ENCODE results near the gene ABHD10.

The ABHD10 gene

DNA sequence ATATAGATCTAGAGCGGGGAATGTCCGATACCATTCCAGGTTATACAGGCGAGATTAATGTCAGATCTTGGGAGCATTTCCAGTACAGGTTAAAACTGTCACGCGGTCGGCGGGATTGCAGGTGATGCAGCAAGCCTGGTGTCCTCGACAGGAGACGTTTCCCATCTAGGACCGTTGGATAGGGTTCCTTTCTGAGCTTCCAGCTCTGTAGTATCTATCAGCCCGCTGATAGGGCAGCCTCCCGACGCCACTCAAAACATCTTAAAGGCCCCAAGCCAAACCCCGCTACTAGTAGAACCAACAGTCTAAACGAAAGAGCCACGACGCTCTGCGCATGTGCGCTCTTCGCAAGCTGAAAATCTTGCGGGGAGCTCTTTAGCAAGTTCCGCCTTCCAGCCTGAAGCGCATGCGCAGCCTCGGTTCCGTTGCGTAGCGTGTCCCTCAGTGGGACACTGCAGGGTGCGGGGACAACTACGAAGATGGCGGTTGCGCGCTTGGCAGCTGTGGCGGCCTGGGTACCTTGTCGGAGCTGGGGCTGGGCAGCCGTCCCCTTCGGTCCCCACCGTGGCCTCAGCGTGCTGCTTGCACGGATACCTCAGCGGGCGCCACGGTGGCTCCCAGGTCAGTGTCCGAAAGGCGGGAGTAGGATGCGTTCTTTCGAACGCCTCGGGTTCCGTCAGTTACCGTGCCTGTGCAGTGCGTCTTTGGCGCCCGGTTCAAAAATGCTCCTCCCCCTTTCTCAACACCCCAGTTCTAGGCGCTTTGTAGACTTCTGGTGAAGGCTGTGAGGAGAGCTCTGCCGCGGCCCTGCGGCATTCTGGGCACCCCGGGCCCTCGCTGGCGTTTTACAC is at the start of gene ABHD10:
Gene ABHD10 (plus strand): TSS at position 444 of the 851 bp plus-strand sequence. CDS start 36 bp downstream, at position 480.
- peak; percentile 94 for DNase-seq (ENCODE audit: low spot score)

DNA sequence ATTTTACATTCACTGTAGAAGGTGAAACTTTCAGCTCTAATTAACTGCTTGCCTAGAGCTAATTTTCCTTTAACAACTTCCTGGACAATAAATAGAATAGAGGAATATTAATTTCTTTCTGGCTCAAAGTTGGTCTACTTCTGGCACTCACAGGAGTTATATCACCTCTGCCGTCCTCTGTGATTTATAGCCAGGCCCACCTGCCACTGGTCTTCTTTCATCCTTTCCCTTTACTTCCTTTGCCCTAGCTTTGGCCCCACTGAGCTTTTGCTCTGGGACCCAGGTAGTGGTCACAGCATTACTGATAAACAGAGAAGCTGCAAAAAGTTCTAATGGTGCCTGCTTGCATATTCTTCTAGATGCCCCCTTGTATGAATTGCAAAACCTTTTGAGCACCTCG is 49.3 kb upstream of the ABHD10 start:
- DNase-seq (ENCODE audit: low spot score), result no peak

DNA sequence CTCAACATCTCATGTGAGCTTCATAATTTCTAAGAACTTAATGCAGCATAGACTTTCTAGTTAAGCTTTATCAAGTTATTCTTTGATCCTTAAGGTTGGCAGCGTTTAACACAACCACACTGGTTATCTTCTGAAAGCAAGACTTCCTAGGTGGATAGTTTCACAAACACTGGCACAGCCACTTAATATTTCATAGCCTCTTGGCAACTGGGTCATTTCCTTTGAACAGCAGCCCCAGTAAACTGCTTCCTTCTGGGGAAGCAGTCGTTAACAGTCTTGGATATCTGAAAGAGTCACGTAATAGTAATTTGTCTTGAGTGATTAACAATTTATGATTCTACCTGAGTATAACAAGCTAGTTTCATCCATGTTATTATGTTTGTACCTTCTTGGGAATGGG is 45.9 kb upstream of the ABHD10 start:
- no peak for DNase-seq (ENCODE audit: low spot score)

DNA sequence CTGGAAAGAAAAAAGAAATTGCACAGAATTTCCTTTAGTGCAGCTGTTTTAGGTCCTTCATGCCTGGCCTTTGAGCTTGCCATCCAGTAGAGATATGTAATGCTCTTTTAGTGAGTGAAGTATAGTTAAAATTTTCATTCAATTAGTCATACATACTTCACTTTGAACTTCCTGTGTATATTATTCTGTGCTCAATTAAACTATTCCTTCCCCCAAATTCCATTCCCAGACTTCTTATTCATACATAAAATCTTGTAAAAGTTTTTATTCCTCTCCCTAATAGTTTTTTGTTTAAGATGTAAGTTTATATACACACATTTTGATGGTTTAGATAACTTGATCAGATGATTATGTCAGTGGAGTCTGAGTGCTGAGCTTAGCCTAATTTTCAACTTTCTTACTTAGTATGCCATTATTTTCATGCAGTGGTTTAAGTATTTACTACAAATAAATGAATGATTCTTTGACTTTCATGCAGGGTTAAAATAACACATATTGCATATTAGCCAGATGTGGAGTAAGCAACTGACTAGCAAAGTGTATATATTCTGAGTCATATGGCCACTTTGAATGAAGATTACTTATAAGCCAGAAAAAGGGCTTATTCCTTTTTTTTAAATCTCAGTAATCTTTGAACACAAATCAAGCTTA is 42.5 kb upstream of the ABHD10 start:
- DNase-seq (ENCODE audit: low spot score), result no peak

DNA sequence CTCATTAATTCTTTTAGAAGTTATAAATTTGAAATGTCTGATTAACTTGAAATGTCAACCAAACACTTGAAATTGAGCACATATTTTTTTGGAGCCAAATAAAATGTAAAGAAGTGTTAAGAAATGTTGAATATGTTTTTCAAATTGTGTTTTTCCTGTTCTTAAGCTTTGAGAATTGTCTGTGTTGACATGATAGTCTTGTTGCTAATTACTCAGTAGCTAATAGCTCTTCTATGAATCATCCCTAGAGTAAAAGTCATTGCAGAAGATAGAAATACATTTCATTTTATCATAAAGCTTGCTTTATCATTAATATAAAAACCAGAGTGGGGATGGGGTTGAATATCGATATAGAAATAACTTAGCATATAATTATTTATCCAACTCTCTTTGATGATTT is 41.9 kb upstream of the ABHD10 start:
- DNase-seq (ENCODE audit: low spot score), result no peak

DNA sequence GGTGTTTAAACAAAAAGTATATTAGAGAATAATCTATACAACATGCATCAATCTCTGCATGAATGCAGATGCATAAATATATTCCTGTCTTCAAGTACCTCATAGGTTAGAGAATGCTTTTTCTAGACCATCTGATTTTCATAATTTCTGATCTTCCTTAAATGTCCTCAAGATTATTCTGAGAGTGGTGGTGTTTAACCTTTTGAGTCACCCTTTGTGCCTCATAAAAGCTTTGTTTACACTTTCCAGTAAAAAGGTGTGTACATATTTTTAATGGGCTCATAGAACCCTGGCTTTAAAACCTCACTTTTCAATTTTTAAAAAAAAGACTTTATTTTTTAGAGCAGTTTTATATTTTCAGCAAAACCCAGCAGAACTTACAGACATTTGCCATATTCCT is 41.0 kb upstream of the ABHD10 start:
- no peak for DNase-seq (ENCODE audit: low spot score)

DNA sequence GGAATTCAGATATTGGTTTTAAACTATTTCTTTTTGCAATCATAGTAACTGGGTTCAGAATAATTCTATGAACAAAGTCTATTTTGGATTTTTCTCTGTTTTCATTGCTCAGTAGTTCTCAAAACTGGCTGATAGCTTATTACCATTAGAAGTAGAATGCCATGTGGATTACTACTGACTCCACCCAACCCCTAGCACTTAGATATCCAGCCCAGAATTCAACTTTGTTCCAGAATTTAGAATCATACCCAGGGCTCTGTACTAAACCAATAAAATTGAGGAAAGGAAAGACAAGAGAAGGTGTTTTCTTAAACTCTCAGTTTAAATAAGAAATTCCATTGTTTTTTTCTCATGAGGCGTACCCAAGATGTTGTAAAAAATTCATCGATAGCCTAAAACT is 39.0 kb upstream of the ABHD10 start:
- no peak for DNase-seq (ENCODE audit: low spot score)

DNA sequence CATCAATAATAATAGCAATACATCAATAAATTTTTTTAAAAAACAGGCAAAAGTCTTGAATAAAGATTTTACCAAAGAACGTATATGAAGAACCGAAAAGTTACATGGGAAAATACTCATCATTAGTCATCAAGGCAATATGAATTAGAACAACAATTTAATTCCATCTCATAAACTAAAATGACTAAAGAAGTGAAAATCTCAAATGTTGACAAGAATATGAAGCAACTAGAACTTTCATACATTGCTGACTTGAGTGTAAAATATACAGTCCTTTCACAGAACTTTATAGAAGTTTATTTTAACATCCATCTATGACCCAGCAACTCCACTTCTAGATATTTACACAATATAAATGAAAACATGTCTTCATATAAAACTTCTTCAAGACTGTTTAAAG is 35.3 kb upstream of the ABHD10 start:
- no peak for DNase-seq (ENCODE audit: low spot score)

DNA sequence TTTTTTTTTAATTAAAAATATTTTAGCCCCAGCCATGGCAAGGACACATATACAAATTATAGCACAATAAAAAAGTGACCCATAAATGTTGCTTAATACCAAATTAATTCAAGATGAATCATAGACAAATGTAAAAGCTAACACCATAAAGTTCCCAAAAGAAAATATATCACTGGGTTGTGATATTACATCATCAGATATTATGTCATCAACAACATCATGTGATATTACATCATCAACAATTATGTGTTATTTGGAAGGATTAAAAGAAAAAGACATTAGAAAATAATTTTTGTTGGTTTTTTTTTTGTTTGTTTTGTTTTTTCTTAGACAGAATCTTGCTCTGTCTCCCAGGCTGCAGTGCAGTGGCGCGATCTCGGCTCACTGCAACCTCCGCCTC is 34.5 kb upstream of the ABHD10 start:
- DNase-seq (ENCODE audit: low spot score), result no peak

DNA sequence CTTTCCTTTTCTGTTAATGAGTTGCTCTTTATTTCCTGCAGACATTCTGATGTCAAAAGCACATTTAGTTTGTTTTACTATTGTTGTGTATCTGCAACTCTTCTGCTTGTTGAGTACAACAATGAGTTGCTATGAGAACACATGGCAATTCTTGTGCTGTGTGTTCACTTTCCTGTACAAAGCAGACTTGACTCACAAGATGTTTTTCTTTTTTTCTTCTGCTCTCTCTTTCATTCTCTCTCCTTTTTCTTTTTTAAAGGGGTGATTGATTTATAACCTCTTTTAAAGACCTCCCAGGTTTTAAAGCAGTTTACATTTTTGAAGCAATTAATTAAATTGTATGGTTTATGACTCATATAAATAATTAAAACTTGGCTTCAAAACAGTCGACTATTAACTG is 31.6 kb upstream of the ABHD10 start:
- no peak for DNase-seq (ENCODE audit: low spot score)

DNA sequence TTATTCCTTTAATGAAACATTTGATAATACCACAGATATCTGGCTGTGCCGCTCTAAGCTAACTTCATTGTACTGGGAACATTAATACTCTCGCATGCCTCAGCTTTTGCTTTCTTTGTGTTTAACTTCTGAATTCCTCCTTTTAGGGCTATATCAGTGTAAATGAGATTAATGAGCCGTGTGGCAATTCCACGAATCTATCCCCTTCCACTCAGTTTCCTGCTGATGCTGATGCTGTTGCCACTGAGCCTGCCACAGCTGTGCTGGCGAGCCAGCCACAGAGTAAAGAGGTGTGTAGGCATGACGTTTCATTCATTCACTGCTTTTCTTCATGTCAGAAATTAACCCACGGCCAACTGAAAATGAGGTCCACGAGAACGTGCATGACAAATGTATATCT is 30.0 kb upstream of the ABHD10 start:
- DNase-seq (ENCODE audit: low spot score), result no peak

DNA sequence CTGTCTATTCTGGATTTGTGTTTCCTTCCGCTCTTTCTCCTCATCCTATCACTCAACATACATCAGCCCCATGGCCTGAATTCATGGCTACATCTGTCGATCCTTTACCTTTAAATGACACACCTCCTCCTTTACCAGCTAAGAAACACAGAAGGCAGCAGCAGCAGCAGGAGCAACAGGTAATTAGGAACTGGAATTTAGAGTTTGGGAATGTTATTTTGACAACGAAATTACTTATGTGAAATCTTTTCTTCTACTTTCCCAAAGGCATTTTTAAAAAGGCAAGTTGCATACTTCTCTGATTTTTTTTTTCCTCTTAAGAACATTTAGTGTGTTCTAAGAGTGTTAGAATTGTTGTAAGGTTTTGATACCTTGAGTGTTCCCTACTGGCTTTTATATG is 29.1 kb upstream of the ABHD10 start:
- DNase-seq (ENCODE audit: low spot score), result no peak

DNA sequence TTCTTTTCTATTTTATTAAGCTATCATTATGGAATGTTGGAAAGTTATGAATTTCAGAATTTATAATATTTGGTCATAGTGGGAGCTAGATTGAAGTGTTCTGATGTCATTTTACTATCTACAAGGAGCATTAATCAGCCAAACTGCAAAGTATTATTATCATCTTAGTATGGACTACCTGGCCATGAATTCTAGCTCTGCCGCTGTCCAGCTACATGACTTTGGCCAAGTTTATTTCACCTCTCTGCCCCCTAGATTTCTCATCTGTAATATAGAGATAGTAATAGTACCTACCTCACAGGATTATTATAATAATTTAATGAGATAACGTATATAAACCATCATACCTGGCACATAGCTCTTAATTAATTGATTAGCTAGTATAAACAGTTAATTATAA is 27.8 kb upstream of the ABHD10 start:
- DNase-seq (ENCODE audit: low spot score), result no peak

DNA sequence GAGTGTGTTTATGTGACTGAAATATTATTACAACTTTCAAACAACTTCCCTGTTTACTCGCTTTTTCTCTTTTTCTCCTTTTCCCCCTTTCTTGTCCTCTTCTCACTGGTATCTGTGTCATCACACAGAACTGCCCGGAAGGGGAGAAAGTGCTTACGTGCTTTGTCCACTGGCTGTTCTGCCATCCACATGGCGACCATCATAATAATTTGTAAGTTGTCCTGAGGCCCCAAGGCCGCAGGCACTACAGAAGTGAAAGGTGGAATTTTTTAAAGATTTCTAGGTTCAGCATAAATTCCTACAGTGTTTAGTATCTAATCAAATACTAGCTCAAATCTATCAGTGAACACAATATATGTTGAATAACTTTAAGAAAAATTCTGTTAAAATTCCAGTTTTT is 26.7 kb upstream of the ABHD10 start:
- no peak for DNase-seq (ENCODE audit: low spot score)

DNA sequence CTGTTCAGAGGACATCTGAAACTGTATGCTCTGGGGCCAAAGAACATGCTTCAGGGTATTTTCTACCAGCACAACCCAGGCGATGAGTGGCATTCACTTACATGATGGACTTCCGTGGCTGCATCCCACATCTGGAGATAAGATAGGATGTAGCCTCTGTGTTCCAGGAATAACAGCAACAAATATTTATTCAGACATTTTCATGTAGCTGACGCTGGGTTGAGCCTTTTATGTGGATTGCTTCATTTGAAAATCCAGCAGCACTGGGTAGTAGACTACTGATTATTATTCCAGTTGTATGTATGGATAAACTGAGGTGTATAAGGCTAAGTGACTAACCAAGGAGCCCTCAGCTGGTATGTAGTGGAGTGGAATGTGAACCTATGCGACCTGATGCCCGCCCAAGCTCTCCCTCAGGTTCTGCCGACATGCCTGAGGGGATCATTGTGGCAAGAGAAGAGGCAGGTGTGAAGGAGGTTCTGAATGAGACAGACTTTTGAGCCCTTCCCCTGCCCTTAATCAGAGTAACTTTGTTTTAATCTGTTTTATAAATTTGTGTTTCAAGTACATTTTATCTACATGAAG is 25.9 kb upstream of the ABHD10 start:
- no peak for DNase-seq (ENCODE audit: low spot score)

DNA sequence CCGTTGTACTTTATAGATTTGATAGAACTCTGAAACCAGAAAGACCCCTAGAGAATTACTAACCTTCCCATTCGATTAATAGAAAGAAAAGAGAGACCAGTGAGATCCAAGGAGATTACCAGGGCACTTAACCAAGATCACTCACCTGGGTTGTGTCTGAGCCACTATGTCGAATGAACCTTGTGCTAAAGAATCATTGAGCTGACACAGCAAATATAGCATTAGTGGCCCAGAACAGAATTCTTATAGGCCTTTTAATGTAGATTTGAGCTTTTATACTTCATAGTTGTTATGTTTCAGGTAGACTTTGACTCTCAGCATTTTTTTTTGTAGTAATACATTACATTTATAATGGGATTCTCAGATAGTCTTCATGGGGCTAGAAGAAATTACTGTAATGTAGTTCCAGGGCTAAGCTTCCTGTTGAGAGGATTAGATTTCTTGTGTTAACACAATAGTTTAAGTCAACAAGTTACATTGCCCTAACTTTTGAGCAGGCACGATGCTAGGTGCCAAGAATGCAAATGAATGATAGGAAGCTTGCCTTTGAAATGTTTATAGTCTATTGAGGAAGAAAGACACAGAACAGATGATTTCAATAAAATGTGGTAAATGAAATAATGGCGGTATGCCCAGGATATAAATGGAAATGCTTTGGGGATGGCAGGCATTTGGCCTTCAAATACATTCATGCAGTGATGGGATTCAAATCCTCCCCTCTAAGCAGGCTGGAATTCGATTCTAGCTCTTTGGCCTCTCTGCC is 24.4 kb upstream of the ABHD10 start:
- no peak for DNase-seq (ENCODE audit: low spot score)

DNA sequence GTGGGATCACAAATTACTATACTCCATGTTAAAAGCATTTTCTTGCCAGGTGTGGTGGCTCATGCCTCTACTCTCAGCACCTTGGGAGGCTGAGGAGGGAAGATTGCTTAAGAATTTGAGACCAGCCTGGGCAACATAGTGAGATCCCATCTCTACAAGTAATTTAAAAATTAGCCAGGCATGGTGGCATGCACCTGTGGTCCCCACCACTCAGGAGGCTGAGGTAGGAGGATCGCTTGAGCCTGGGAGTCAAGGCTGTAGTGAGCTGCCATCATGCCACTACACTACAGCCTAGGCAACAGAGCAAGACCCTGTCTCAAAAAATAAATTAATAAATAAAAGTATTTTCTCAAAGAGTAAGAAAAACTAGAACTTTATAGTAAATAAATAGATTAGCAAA is 22.9 kb upstream of the ABHD10 start:
- no peak for DNase-seq (ENCODE audit: low spot score)

DNA sequence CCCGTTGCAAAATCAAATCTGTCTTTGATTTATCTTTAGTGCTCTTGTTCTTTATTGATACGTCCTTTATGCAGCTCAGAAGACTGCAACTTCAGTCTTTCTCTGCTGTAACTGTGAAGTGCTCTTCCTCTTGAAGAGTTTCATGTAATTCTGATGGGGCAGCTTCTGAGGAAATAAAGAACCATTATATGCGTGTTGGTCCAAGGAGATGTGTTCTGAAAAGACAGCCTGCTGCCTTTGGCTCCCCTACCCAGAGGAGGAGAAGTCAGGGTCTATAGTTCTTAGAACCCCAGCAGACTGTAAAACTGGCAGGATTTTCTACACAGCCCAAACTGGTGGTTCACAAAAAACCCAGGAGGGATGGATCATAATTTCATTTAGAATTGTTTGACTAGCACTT is 22.4 kb upstream of the ABHD10 start:
- DNase-seq (ENCODE audit: low spot score), result no peak

DNA sequence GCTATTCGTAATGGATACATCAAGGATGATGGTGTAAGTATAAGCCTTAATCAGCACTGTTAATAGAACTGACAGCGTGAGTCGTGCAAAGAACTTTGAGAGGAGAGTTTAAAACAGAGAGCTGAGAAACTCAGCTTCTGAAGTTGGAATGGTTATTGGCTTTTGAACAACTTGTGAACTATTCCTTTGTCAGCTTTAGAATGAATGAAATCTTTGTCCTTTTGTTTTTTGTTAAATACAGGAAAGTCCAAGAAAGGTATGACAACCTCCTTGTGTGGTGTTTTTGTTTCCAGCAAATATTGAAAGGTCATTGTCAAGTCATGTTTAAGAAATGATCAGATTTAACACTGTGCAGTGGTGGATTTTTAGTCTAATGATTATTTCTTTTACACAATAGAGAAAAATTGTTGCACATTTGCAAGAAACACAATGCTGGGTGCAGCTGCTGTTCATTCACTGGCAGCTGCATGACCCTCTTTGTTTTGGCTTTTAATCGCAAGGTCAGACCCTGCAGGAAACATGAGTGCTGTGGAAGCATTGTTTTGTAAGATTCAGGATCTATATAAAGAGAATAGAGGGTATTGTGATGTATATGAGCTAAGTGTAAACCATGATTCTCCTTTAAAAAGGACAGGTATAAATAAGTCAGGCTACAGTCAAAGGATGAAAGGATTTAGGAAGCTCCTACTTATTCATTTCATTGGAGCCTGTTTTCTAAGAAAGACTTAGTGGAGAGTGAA is 21.7 kb upstream of the ABHD10 start:
- no peak for DNase-seq (ENCODE audit: low spot score)

DNA sequence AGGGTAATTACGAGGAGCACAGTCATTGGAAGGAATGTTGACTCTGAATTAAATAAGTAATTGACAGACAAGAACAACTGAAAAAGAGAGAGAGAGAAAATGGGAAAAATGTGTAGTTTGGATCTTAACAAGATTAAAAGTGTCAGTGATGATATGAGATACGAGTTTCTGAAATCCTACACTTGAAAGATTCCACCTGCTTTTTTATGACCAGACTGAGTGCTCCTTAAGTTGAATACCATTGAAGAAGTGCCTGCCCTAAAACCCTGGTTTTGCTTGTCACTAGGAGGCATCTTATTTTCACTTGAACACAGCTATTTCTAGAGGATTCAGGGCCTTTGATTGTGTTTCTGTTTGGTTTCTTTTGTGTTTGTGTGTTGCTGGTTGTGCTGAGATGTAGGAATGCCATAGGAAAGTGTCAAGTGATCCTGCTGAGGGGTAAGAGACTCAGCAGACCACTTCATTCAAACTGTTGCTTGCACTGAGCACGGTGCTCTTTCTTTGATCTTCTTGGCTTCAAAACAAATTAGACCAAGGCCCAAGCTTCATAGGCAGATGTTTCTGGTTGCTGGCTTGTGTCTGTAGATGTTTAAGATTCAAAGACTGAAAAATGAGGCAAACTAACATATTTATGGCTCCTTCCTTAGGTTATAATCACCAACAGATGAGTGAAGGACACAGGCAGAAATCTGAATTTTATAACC is 17.2 kb upstream of the ABHD10 start:
- no peak for DNase-seq (ENCODE audit: low spot score)

DNA sequence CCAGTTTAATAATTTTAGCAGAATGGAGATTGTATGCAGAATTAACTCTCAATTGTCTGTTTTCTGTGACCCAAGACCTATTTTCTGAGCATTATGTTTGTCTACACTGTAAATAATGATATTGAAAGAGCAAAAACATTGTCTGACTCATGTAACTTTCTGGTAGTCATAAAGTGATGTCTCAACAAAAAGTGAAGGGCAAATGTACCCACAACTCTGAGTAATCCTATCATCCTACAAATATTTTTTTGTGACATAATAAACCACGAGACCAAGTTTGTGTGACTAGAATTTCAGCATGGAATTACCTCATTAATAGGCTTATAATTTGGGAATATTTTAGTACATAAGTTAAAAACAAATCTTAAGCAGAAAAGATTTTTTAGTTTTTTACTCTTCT is 15.4 kb upstream of the ABHD10 start:
- no peak for DNase-seq (ENCODE audit: low spot score)
